Stimulated activated CD4-positive, alpha-beta T cell treated with anti-CD3 and anti-CD28 coated beads, Interleukin-1b, Interleukin-23, amount 100 ng/mL, for 24 hours (primary cell): ENCODE measurements around the gene LARP1B.
A peak's percentile ranks its signal among the peaks of the same experiment; 100 is the strongest.
"Not testable (repeated sequence)": the region's sequence is repeated elsewhere in the genome, so short reads cannot be mapped to it uniquely, and the experiment has no call there.

Experiments
- DNase-seq, 4 experiments: peaks; one replicate each; pipeline ENCODE4 v3.0.0-alpha.2; 2020; ENCODE audit warnings: low read depth in 4 of 4, low spot score in 1 of 4

The LARP1B gene

DNA sequence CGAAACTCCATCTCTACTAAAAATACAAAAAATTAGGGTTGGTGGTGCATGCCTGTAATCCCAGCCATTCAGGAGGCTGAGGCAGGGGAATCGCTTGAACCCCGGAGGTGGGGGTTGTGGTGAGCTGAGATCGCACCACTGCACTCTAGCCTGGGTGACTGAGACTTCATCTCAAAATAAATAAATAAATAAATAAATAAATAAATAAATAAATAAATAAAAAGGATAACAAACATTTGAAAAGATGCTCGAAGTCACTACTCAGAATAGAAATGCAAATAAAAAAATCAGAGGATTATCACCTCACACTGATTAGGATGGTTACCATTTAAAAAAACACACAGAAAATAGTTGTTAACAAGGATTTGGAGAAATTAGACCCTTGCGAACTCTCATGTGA is 73.8 kb downstream of the LARP1B start:
- no peak for DNase-seq

DNA sequence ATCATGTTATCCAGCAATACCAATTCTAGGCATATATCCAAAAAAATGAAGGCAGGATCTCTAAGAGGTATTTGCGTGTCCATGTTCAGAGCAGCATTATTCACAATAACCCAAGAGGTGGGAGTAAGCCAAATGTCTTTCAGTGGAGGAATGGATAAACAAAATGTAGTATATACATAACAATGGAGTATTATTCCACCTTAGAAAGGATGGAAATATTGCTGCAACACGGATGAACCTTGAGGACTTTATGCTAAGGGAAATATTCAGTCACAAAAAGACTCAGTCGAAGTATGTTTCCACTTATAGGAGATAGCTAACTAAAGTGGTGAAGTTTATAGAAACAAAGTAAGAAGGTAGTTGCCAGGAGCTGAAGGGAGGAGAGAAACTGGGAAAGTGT is 74.3 kb downstream of the LARP1B start:
- DNase-seq: no peak

DNA sequence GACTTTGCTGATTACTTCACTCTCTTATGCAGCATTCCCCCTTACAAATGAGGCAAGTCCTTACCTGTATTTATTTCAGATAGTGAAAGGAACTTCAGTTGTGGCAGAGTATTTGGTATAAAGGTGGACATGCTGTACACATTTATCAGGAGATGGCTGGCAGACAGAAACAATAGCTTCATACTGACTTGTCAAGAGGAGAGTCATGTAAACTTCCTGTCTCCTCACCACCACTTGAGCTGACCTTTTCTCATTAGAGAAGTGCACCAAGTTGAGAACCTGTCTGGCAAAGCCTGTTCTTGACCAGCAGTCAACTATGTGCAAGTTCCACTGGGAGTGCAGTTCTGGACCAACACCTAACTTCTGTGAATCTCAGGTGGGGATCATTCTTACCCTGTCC is 80.8 kb downstream of the LARP1B start:
- no peak for DNase-seq

DNA sequence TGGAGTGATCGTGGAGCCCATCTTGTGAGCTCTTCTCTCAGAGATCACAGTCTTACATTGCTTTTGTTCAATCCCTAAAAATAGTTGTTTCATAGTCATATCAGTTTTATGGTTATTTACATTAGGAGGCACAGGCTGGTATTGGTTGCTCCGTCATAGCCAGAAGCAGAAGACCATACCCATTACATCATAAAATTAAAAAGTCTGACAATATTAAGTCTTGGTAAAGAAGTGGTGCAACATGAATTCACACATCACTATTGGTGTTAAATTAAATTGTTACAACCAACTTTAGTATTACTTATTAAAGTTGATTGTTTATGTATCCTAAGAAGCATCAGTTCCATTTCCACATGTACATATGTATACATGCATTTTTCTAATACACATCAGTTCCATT is 84.6 kb downstream of the LARP1B start:
- DNase-seq: no peak

DNA sequence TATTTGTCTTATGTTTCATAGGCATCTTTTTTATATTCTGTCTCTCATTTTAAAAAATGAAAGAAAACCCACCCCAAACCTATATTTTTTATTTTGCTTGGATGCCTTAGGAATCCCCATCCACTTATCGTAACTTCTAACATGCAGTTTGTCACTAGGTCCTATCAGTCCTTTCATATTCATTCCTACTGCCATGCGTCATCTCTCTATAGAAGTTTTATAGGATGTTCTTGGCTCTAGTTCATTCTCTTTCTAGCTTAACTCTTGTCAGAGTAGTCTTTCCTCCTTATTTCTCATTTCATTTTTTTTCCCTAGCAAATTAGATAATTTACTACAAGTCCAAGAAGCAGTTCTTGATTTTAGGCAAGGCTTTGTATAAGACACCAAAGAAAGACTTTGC is 92.7 kb downstream of the LARP1B start:
- no peak for DNase-seq

DNA sequence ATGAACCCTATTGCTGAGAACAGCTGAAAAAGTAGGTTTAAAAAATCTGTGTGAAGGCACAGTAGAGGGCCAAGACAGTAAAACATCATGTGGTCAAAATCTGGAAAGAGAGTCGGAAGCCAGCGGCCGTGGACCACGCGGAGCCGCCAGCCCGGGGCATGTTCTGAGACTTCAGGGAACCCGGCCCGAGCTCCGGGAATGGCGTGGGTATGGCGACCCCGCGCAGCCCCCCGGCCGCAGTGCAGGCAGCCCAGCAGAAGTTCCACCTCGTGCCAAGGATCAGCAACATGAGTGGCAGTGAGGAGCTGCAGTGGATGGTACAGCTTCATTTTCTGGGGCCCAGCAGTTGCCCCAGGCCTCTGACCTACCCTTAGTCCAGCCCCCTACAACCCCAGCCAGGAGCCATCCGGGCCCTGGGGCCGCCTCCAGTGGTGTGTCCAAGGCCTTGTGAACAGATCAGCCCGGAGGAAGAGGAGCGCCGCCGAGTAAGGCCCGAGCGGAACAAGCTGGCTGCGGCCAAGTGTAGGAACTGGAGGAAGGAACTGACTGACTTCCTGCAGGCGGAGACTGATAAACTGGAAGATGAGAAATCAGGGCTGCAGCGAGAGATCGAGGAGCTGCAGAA is 94.2 kb downstream of the LARP1B start:
- DNase-seq: no peak

DNA sequence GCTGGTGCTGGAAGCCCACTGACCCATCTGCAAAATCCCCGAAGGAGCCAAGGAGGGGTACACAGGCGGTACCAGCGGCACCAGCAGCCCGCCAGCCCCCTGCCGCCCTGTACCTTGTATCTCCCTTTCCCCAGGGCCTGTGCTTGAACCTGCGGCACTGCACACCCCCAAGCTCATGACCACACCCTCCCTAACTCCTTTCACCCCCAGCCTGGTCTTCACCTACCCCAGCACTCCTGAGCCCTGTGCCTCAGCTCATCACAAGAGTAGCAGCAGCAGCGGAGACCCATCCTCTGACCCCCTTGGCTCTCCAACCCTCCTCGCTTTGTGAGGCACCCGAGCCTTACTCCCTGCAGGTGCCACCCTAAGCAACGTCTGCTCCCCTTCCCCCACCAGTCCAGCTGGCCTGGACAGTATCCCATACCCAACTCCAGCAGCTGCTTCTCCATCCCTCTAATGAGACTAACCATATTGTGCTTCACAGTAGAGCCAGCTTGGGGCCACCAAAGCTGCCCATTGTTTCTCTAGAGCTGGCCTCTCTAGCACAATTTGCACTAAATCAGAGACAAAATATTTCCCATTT is 94.9 kb downstream of the LARP1B start:
- no peak for DNase-seq

DNA sequence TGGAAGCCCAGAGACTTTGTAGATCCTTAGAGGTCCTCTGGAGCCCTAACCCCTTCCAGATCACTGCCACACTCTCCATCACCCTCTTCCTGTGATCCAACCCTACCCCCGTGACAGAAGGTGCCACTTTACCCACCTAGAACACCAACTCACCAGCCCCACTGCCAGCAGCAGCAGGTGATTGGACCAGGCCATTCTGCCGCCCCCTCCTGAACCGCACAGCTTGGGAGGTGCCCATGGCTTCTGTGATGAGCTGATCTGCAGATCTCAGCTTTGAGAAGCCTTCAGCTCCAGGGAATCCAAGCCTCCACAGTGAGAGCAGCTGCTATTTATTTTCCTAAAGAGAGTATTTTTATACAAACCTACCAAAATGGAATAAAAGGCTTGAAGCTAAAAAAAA is 95.4 kb downstream of the LARP1B start:
- DNase-seq: not testable (repeated sequence)

DNA sequence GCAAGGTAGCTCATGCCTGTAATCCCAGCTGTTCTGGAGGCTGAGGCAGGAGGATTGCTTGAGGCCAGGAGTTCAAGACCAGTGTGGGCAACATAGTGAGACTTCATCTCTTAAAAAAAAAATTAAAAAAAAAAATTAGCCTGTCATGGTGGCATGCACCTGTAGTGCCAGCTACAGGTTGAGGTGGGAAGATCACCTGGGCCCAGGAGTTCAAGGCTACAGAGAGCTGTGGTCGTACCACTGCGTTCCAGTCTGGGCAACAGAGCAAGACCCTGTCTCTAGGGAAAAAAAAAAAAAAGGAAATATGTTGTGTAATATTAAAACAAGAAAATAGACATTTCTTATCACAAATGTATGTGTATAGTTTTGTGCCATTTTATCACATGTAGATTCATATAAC is 97.8 kb downstream of the LARP1B start:
- no peak for DNase-seq

DNA sequence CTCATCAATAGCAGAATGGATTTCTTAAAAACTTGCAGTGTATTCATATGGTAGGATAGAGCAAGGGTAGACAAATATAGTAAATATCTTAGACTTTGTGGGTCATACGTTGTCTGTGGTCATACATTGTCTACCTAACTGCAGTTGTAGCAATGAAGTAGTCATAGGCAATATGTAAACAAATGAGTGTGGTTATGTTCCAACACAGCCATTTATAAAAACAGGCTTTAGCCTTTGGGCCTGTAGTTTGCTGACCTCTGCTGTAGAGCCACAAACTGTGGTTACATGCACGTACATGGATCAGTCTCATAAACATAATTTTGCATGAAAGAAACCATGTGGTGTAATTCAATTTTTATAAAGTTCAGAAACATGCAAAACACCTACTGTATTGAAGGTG is 98.9 kb downstream of the LARP1B start:
- DNase-seq: no peak

DNA sequence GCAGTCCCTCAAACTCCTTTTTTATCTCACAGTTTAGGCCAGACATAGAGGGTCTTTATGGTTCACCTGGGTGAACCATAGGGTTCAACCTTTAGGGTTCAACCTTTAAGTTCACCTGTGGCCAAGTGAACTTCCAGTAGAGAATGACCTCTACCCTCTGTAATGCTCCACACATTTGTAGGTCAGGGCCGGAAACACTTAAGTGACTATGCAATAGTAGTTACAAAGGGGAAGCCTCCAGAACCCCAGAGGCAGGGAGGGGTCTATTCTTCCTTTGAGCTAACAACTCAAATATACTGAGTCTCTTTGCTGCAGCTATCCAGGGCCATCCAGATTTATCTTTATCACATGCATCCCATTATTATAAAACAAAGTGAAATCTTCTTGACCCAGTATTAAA is 100.0 kb downstream of the LARP1B start:
- DNase-seq: no peak

DNA sequence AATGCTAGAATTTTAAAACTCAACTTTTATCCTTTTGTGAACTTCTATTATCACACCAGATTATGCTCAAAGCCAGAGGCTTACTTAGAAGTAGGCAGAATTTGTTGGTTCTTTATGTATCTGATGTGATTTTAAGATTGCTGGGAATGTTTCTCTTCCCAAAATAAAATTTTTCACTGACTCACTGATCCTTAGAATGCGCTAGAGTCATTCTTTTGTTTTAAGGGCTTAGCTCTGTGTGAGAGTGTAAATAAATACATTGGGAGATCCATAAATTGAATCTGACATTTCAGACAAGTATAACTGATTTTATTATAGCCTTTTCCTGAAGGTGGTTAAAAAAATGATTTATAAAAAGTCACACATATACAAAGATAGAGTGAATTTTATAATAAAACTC is 101.3 kb downstream of the LARP1B start:
- DNase-seq: no peak

DNA sequence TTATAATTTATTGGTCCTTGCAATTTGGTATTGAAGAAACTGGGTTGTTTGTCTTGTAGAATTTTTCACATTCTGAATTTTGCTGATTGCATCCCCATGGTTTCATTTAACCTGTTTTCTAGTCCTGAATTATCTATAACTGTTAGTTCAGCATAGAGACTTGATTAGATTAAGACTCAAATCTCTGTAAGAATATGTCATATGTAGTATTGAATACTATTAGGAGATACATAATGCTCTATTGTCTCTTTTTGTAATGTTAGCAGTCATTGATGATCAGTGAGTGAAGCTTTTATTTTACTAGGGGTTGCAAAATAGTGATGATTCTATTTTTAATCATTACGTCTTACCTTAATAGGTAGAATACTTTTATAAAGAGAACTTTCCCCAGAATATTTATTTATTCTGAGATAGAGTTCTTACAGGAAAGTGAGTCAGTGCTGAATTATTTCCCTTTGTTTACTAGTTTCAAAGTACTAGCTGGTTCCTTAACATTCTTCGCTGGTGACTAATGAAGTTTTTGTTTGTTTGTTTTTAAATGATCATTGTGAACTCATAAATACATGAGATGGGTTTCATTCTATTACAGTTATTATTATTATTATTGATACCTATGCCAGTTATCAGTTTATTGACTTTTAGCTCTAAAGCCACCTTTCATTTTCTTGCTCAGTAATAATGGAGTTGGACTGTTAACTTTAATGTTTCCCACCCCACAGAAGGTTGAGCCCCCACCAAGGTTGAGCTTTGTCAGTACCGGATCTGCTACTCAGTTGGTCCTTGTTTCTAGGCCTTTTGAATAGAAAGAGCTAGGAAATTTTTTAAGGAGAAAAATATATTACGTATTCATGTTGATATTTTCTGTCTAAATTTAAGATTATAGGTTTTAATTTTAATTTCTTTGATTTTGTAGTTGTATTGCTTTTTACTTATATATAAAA is 102.3 kb downstream of the LARP1B start:
- no peak for DNase-seq

DNA sequence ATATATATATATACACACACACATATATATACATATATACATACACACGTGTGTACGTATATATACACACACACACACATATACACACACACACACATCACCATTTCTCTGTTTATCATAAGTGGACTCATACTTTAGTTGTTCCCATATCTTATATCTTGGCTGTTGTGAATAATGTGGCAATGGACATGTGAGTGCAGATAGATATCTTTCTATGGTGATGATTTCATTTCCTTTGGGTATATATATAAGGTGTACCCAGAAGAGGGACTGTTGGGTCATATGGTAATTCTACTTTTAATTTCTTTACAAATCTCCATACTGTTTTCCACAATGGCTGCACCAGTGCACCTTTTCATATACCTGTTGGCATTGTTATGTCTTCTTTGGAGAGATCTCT is 105.9 kb downstream of the LARP1B start:
- no peak for DNase-seq

DNA sequence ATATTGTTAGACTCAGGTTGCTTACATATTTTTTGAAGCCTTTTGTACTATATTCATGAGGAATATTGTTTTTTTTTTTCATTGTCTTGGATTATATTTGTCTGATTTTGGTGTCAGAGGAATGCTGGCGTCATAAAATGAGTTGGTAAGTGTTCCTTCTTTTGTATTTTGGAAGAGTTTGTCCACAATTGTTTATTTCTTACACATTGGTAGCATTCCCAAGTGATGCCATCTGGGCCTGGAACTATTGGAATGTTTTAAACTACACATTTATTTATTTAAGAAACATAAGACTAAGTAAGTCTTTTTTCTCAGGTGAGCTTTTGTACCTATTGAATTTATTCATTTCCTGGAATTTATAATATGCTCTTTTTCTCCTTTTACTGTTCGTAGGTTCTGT is 107.6 kb downstream of the LARP1B start:
- no peak for DNase-seq

DNA sequence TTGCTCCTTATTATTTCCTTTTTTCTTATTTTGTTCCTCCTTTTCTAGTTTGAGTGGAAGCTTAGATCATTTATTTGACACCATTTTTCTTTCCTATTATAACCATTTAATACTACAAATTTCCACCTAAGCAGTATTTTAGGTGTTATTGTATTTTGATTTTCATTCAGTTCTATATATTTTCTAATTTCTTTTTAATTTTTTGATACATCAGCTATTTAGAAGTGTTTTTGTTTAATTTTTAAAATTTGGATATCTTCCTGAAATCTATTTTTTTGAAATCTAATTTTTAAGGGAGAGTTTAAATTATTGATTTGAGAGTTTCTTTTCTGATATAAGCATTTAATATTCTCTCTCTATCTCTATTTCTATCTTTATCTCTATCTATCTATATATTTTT is 108.1 kb downstream of the LARP1B start:
- no peak for DNase-seq

DNA sequence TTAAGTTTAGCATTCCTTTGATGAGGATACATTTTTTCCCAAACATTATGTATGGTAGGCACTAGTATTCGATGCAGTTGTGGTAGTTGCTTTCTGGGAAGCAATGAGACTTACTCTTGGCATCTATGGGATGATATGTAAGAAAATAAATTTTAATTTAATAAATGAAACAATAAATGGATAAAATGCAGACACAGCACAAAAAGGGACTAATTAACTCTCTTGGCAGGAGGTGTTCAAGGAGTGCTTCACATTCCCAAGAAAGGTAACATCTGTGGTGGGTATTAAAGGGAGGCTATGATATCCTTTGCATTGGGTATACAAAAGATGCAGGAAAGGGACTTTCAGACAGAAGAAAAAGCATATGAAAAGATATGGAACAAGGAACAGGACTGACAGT is 115.5 kb downstream of the LARP1B start:
- no peak for DNase-seq

DNA sequence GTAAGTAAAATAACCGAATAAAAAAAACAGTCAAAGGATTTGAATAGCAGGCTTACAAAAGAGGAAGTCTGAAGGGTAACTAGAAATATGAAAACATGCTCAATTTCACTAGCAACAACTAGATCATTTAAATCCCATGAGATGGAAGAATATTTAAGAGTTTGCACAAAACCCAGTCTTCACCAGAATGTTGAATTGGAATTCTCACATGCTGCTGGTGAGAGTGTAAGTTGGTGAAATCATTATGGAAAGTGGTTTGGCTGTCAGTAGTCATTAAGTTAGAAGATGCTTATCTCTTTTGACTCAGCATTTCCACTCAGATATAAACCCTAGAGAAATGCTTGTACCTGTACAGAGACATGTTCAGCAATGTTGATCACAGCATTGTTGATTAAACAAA is 116.4 kb downstream of the LARP1B start:
- no peak for DNase-seq

DNA sequence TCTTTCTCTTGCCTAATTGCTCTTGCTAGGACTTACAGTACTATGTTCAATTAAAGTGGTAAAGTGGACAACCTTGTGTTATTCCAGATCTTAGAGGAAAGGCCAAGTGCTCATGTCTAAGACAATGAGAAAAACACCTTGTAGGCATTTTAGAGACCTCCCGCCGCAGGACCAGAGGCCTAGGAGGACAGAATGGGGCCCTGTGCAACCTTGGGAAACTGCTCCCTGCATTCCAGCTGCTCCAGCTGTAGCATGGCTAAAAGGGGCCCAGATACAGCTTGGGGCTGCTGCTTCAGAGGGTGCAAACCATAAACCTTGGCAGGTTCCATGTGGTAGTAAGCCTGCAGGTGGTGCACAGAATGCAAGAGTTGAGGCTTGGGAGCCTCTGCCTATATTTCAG is 125.5 kb downstream of the LARP1B start:
- DNase-seq: no peak

DNA sequence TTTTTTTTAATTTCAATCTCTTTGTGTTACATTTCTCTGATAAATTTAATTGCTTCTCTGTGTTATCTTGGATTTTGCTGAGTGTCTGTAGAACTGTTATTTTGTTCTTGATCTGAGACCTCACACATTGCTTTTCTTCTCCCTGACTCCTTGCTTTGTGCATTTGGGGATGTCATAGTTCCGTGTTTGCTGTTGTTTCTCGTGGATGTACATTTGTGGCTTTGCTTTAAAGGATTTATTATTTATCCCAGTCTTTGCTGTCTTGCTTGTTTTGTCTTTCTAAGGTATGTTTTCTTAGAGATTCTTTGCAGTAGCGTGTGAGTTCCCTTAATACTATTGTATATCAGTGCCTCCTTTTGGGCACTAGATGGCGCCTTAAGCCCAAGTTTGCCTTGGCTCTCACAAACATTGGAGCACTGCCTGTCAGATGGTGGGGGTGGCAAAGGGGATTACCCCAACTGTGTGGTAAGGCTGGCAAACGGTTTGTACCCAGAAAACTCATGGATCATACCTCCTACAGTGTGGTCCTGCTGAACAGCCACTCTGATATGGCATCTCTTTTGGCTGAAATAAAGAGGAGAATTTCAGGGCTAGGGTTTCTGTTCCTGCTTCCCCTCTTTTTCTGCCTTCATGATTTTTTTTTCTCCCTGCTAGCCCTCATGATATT is 130.1 kb downstream of the LARP1B start:
- peak; percentile 20 to 46 (median 41) for DNase-seq

DNA sequence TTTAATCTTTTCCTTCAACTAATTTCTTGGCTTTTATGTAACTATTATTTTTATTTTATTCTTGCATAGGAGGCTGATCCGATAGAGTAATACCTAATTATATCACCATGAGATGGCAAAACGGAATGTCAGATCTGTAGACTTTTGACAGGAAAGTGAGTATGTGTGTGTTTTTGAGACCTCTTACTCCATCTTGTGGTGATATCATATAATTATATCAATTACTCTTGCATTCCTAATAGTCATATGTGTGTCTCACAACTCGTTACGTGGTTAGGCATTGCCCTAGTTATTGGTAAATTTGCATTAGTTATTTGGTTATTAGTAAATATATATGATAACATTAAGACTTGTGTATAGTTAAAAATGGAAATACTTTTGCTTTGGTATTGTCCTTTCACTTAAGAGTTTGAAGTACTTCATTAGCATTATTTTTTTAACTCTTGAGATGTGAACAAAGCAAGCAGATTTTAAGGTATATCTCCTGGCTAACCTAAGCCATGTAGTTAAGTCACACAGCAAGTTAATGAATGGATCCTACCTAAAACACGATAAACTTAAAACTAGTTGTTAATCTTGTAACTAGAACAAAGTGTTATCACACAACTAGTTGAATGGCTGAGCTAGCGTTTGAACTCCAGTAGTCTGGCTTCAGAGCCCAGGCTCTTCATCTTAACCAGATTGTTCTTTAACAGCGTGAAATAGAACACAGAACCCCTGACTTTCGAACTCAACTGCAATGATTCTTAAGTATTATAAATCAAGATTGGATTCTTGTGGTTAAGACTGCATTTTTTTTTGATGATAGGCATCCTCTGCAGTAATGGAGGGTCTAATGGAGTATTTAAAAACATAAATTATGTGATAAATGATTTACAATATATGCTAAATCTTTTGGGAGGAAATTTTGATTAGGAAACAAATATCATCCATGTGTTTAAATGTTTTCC is 159.4 kb downstream of the LARP1B start:
- DNase-seq: no peak
